ENCODE measurements around the gene RNF14.

The RNF14 gene

GRCh38 chr5:141978389-141978788 is 9.5 kb downstream of the RNF14 start:
- no peak for DNase-seq (ENCODE audit: low read depth)

GRCh38 chr5:141982626-141983025 is 13.7 kb downstream of the RNF14 start:
- DNase-seq (ENCODE audit: low read depth) = no peak

GRCh38 chr5:141986072-141986471 is 17.2 kb downstream of the RNF14 start:
- no peak for DNase-seq (ENCODE audit: low read depth)

- no peak for DNase-seq (ENCODE audit: low read depth)
Observed at GRCh38 chr5:141989720-141990119, 20.8 kb downstream of the RNF14 start.

- DNase-seq (ENCODE audit: low read depth) = no peak
Observed at GRCh38 chr5:141992349-141992963, 23.6 kb downstream of the RNF14 start.

- DNase-seq (ENCODE audit: low read depth) = no peak
Observed at GRCh38 chr5:141994511-141995136, 25.7 kb downstream of the RNF14 start.

- no peak for DNase-seq (ENCODE audit: low read depth)
Observed at GRCh38 chr5:141995656-141996055, 26.8 kb downstream of the RNF14 start.

- DNase-seq (ENCODE audit: low read depth) = no peak
Observed at GRCh38 chr5:141997358-141997960, 28.6 kb downstream of the RNF14 start.

GRCh38 chr5:142000173-142000572 is 31.3 kb downstream of the RNF14 start:
- DNase-seq (ENCODE audit: low read depth) = no peak

GRCh38 chr5:142000704-142001484 is 32.0 kb downstream of the RNF14 start:
- no peak for DNase-seq (ENCODE audit: low read depth)

GRCh38 chr5:142003266-142003800 is 34.4 kb downstream of the RNF14 start:
- no peak for DNase-seq (ENCODE audit: low read depth)

- DNase-seq (ENCODE audit: low read depth) = no peak
Observed at GRCh38 chr5:142006363-142007236, 37.7 kb downstream of the RNF14 start.

- DNase-seq (ENCODE audit: low read depth) = no peak
Observed at GRCh38 chr5:142007237-142007544, 38.3 kb downstream of the RNF14 start.

- no peak for DNase-seq (ENCODE audit: low read depth)
Observed at GRCh38 chr5:142008813-142009212, 39.9 kb downstream of the RNF14 start.

- DNase-seq (ENCODE audit: low read depth) = no peak
Observed at GRCh38 chr5:142009886-142010285, 41.0 kb downstream of the RNF14 start.

- DNase-seq (ENCODE audit: low read depth) = no peak
Observed at GRCh38 chr5:142011572-142012185, 42.8 kb downstream of the RNF14 start.

- no peak for DNase-seq (ENCODE audit: low read depth)
Observed at GRCh38 chr5:142012186-142012785, 43.4 kb downstream of the RNF14 start.

GRCh38 chr5:142012792-142013388 is 44.0 kb downstream of the RNF14 start, which contains the start of gene GNPDA1:
TSS of gene GNPDA1 (minus strand) at chr5:142013027. CDS start at chr5:142012035, 992 bp downstream.
- DNase-seq (ENCODE audit: low read depth) = no peak

GRCh38 chr5:142013734-142014521 is 45.0 kb downstream of the RNF14 start:
- no peak for DNase-seq (ENCODE audit: low read depth)
